GM21619 (cell line): ENCODE data around the gene STX1A.

Source experiments
- ATAC-seq: cut with Tn5 transposase; IDR thresholded peaks from one replicate; pipeline ENCODE4 v1.9.1; 2021; ENCODE audit not compliant: unreplicated experiment

The STX1A gene

DNA sequence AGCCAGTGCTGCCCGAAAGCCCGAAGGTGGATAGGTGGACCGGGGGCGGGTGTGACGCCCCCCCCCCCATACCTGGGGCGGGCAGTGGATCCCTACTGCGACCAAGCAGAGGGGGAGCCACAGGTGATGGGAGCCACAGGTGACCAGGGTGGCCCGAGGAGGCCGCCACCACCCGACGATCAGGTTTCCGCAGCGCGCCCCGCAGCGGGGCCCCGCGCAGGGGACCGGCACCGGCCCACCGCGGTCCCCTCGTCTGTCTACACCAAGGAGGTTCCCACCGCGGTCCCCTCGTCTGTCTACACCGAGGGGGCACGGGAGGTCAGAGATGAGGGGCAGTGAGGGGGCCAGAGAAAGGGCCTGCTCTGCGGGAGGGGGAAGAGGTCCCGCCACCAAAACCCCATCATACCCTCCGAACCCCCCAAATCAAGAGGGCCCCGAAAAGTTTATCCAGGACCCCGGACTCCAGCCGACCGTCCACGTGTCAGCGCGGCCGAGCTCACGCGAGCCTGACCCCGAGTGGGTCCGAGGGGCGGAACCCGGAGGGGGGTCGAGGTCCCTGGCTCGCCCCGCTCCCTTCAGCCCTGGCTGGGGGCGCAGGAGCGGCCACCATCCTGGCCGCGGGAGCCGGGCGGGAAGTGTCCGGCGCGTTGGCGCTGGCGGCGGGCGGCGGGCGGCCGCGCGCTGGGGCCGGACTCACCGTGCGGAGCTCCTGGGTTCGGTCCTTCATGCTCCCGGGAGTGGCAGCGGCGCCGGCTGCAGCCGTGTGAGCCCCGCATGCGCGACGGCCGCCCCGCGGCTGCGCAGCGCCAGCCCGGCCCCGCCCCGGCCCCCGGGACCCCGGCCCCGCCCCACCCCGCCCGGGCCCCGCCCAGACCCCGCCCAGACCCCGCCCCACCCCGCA lies at the start of gene STX1A:
TSS of gene STX1A (minus strand) at position 765 of the 901 bp plus-strand sequence. CDS start at position 727, 38 bp downstream.
- peak; percentile 38 for ATAC-seq

DNA sequence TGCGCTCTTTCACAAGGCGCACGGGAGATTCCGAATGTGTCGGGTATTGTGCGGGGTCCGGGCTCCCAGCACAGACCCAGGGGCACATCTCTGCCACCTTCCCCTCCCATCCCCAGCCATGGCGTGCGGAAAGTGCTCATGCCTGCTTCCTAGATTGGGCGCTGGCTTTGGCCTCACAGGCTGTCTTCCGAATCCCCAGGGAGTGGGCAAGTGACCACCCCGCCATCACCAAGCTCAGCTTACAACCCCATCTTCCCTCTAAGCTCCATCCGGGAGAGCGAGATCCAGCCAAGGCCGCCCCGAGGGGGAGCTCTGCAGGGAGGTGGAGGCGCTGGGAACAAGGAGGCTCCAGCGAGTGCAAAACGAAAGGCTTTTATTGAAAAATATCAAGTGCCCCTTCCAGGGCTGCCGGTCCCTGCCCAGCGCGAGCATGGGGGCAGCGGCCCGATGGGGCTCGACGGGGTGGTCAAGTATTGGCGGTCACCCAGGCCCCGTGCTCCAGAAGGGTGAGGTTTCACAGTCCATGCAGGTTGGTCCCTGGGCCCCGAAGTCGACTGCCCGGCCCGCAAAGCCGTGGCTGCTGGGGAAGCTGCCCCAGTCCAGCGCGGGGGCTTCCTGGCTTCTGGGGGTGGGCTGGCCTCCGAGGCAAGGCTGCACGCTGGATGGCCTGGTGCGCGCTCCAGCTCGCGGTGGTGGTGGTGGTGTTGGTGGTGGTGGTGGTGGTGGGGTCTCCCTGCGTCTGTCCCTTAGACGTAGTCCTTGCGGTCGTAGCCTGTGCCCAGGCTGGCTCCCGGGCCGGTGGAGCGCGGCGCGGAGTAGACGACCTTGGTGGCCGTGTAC lies 49.4 kb upstream of the STX1A start:
- no peak for ATAC-seq

DNA sequence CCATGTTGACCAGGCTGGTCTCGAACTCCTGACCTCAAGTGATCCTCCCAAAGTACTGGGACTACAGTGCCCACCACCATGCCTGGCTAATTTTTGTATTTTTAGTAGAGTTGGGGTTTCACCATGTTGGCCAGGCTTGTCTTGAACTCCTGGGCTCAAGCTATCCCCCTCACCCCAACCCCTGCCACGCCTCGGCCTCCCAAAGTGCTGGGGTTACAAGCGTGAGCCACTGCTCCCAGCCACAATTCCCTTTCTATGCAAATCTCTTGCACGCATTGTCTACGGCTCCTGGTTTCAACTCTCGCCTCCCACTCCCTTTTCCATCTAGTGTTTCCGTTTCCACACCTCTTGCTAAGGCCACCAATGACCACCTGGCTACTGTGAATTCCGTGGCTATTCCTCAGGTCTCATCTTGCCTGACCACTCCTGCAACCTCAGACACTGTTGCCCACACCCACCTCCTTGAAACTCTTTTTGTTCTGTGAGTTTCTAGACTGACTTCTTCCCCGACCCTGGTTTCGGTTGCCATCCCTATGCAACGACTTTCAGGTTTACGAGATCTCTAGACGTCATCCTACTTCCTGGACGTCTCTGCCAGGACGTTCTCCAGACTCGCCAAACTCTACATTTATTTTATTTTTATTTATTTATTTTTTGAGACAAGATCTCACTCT lies 47.2 kb upstream of the STX1A start:
- no peak for ATAC-seq

DNA sequence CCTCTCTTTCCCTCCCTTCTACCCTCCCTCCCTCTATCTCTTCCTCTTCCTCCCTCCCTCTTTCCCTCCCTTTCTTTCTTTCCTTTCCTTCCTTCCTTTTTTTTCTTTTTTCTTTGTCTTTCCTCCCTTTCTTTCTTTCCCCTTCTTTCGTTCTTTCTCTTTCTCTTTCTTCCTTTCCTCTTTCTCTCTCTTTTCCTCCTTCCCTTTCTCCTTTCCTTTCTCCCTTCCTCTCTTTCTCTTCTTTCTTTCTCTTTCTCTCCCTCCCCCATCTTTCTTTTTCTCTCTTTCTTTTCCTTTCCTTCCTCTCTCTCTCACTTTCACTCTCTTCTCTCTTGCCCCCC lies 43.2 kb upstream of the STX1A start:
- no peak for ATAC-seq

DNA sequence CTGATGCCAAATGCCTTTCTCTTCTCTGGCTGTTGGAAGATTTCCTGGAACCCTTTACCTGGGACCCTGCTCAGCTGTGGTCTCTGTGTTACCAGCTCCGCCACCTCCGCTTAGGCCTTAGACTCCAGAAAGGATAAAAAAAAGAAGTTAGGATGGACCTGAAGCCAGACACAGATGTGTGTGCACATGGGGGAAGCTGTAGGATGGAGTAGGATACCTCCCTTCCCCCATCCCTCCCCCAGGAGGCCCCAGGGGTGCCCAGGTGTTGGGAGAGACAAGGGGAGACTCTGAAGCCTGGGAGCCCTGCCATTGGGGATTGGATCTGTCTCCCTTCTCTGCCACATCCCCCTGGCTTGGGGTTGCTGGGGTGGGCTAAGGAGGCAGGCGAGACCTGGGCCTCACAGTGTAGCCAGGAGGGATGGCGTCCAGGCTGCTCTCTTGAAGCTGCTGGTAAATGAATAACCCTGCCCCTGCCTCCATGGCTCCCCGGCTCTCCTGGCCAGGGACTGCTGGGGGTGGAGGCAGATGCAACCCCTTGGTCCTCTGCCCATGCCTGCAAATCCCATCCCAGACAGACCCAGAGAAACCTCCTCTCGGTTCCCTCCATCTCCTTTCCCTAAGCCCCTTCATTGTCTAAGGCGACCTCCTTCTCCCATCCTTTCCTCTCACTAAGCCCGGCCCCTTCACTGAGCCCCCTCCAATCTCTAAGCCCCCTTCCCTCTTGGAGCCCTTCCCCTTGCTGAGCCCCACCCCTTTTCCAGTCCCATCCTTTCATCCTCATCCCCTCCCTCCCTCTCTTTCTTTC lies 42.6 kb upstream of the STX1A start:
- no peak for ATAC-seq

DNA sequence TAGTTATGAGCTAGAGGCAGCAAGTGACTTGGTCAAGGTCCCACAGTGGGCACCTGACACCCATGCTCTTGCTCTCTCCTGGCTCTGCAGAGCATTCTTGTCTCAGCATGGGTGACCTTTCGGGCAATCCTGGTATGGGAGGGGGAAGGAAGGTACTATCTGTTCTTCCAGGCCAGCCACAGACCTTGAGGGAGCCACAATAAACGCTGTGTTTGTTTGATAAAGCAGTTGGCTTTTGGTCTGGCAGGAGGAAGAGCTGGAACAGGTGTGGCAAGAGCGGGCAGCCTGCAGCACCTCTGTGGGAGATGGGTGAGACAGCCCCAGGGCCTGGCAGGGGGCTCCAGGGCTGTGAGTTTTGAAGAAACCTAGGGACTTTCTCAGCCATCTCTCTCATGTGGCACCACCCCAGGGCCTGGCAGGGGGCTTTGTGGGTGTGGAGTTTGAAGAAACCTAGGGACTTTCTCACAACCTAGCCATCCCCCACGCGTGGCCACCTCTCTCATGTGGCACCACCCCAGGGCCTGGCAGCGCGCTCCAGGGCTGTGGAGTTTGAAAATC lies 39.2 kb upstream of the STX1A start:
- ATAC-seq = no peak

DNA sequence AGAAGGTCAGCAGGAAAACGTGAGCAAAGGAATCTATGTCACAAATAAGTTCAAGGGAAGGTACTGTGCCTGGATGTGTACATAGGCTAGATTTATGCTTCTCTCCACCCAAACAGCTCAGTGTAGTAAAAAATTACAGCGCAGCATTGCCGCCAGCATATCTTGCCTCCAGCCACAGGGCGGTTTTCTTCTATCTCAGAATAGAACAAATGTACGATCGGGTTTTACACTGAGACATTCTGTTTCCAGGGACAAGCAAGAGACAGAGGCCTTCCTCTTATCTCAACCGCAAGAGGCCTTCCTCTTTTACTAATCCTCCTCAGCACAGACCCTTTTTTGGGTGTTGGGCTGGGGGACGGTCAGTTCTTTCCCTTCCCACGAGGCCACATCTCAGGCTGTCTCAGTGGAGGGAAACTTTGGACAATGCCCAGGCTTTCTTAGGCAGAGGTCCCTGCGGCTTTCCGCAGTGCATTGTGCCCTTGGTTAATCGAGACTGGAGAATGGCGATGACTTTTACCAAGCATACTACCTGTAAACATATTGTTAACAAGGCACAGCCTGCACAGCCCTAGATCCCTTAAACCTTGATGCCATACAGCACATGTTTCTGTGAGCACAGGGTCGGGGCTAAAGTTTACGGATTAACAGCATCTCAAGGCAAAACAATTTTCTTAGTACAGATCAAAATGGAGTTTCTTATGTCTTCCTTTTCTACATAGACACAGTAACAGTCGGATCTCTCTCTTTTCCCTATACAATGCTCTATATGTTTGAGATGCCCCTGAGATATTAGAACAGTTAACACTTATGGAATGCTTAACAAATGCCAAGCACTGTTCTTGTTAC lies 30.7 kb upstream of the STX1A start:
- ATAC-seq = no peak

DNA sequence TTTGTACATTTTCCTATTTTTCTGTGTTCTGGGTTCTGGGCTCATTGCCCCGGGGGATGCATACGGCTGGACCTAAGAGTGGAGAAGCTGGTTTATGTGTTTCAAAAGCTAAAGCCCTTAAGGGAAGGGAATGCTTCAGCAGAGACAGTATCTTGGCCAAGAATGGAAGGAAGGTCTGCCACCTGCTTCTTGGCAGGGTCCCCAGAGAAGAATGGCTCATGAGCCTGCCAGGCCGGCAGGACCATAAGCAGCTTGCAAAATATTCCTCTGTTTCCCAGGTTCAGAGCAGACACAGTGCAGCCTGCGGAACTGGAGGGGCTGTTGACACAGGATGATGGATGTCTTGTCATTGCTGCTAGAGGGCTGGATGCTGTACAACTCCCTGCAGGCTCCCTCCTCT lies 26.9 kb upstream of the STX1A start:
- ATAC-seq = no peak

DNA sequence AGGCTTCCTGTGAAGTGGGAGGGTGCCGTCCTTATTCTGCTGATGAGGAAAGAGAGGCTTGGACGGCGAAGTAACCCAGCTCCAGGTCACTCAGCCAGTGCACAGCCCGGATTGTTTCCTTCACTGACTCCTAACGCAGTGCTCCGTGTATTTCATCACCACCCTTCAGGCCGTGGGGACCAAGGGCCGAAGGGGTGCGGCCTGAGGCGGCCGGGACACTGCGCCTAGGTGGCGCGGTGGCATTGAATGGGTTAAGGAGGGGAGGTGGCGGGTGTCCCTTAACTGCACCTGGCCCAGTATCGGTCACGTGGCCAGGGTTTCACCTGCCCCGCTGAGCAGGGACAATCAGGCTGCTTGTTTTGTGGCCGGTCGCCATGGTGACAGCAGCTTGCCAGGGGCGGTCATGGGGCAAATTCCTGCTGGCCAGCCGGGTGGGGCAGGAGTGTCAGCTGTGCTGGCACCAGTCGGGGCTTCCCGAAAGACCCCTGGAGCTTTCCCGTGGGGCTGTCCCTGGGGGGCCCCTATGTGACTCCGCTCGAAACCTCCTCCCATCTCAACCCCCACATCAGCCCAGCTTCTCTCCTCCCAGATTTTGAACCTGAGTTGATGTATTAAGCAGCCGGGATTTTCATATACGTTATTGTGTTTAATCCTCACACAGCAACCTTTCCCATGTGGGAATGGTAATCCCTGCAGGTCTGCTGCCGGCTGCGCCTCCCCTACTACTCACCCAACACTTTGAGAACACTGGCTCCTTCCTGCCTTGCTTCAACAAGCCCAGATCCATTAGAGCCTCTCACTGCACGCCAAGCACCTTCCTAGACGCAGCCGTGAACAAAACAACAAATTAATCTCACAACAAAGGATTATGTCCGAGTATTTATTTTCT lies 23.5 kb upstream of the STX1A start:
- no peak for ATAC-seq

DNA sequence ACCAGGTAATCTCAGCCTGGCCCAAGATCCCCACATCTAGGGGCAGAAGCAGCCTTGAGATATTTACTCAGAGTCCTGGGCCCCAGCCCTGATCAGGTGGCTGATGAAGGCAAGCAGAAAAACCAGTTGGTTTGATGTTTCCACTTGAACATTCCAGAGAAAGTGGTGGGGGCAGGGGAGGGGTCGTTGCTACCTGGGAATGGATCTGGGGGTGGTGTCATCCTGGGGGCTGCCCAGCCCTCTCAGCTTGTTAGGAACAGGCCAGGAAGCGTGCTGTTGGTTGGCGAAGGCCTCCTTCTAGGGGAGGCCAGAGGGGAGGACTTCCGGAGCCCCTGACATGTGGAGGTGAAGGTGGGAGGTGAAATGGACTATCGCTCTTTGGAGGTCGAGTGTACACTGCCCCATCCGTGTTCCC lies 22.9 kb upstream of the STX1A start:
- no peak for ATAC-seq

DNA sequence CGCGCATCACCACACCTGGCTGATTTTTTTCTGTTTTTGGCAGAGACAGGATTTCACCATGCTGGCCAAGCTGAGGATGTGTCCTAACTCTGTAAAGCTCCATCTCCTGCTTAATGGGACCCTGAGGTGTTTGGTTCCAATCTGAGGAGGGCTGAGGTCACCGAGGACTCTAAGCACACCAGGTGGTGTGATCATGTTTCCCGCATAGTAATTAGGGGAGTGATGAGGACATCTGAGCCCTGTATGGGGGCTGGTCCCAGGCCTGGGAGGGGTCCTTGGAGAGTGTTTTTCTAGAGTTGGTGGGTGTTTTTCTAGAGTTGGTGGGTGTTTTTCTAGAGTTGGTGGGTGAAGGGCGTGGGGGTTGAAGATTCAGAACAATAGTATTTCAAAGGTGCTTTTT lies 22.1 kb upstream of the STX1A start:
- no peak for ATAC-seq

DNA sequence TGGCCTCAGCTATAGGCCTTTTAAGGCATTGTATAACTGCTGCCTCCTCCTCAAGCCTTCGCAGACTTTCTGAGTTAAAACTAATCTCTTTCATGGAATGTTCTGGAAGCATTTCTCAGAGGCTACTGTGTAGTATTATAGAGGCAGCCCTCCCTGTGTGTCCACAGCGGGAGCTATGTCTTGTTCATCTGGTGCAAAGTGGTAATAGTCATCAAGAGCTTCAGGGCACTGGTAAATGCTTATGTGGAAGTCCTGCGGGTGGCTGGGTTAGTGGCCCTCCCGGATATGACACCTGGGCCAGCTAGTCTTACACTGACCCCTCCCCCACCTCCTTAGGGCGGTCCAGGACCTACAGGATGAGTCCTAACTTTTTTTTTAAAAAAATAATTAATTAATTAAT lies 21.3 kb upstream of the STX1A start:
- no peak for ATAC-seq

DNA sequence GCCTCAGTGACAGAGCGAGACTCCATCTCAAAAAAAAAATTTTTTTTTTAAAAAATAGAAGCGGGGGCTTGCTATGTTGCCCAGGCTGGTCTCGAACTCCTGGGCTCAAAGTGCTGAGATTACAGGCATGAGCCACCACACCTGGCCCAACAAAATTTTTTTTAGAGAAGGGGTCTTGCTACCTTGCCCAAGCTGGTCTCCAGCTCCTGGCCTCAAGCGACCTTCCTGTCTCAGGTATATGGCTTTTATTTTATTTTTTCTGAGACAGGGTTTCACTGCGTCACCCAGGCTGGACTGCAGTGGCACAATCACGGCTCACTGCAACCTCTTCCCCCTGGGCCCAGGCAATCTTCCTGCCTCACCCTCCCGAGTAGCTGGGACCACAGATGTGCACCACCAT lies 20.7 kb upstream of the STX1A start:
- no peak for ATAC-seq

DNA sequence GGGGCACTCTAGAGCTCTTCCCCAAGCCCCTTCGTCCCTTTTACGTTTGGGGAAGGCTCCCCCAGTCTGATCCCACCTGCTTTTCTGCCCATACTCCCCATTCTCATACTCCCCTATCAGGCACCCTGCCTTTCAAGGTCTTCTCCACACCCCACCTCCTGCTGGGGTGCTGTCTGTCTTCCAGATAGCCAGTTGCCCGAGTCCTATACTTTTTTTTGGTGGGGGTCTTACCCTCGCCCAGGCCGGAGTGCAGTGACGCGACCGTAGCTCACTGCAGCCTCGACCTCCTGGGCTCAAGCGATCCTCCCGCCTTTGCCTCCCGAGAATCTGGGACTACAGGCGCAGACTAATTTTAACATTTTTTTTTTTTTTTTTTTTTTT lies 19.9 kb upstream of the STX1A start:
- ATAC-seq = no peak

DNA sequence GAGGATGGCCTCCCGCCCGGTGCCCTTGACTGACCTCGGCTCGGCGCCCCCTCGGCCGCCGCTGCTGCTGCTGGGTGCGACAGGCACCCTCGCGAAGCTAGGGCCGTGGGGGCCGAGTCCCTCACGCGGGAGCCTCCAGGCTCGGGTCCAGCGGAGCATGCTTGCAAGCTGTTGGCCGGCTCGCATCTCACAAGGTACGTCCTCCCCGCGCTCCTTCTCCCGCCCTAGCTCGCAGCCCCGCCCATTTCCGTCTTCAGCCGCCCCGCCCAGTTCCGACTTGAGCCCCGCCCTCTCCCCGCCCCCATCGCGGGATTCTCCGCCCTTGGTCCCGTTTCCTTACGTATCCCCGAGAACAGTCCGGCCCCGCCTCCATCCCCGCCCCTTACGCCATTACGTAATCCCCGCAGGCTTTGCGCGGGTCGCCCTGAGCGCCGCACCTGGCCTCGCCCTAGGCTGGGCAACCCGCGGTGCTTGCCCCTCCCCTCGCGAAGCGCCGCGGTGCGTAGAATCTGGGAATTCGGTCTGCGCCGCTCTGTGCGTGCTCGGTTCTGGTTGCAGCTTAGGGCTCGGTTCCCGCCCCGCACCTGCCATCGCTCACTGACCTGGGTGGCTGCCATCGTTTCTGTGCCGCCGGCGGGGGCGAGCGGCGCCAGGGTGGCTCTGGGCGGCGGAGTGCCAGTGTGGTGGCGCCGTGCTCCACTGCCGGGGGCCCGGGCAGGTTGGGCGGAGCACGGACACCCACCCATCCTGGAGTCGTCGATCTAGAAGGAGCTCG lies 19.3 kb upstream of the STX1A start, which contains the start of gene ABHD11:
TSS of gene ABHD11 (minus strand) at position 191 of the 775 bp plus-strand sequence. CDS start at position 159, 32 bp downstream.
- ATAC-seq = peak; percentile 77

DNA sequence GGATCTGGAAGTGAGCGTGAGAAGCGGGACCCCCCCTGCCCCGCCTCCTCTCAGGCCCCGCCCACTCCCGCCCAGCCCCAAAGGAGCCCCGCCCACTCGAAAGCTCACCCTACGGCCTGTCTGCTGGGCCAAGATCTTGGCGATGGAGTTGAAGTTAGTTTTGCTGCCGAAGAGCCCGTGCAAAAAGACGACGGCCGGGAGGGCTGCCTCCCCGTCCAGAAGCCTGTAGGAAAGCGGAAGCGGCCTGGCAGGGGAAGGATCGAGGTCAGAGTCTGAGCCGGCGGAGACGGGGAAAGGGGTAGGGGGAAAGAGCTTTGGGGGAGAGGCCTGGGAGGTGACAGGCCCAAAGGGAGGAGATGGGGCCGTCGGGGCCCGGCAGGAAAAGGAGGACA lies 18.7 kb upstream of the STX1A start:
- peak; percentile 21 for ATAC-seq

DNA sequence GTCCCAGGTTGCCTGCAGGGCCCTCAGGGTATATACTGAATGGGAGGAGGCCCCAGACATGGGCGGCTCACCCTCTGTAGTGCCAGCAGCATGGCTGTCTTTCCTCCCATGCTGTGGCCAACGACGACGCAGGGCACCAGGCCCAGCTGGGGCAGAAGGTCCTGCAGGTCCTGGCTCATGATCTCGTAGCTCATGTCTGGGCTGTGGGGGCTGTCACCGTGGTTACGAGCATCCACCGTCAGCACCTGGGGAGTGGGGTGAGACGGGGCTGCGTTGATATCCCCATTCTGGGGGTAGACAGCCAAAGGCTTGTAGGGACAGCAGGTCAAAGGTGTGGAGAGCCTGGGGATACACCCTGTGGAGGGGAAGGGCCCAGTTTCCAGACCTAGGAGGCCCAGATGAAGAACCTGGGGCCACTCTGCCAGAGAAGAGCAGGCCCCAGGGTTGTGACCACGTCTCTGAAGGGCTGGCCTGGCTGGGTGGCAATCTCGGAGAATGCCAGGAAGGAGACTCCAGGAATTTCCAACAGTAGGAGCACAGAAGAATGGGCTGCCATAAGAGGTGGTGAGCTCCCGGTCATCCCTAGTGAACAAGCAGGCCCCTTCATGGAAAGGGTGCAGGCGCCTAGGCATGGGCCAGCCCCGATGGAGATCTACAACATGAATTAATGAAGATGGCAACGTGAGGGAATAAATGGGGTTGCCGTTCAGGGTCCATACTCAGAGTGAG lies 18.2 kb upstream of the STX1A start:
- no peak for ATAC-seq
